ENCODE data around the gene TTC31.

Gene TTC31

DNA sequence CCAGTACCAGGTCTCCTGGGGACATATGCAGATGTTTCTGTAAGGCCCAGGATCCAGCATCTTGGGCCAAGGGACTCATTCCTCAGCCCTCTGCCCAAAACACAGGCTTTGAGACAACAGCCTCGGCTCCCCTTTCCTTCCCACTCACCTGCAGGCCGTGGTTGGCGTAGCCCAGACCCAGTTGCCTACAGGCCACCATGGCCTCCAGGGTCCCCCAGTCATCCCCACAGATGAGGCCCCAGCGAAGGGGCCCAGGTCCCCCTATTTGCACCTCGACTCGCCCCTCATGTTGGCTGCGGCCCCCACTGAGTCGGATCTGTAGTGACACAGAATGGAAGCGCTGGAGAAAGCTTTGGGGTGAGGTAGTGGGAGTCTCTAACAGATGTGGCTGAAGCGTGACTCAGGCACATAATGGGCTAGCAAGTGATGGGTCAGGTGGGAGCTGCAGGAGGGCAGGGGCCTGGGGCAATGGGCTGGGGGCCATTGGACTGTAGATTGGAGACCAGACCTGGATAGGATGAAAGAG lies 52.6 kb downstream of the TTC31 start:
- Histone ChIP-seq H3K4me3 (ENCODE audit: low read depth in 1 of 5, low read length in 5 of 5) (no peak overlapping the region), H3K27ac (ENCODE audit: low read depth, low read length) (no peak overlapping the region), H3K9me3 (ENCODE audit: control insufficient read depth in 5 of 5, low read length in 5 of 5) (no peaks in the 10 kb centered on the region), H3K9ac (ENCODE audit: low read length in 5 of 5) (no peak overlapping the region), H3K4me1 (ENCODE audit: control insufficient read depth in 5 of 5, insufficient read depth in 5 of 5, low read length in 5 of 5) (peaks cover 0 to 19% (median 13%) of the 10 kb centered on the region in 5 donors), H3K36me3 (ENCODE audit: control insufficient read depth in 5 of 5, insufficient read depth in 5 of 5, low read length in 5 of 5) (peaks cover 0 to 30% (median 16%) of the 10 kb centered on the region in 5 donors), H3K27me3 (ENCODE audit: control insufficient read depth in 5 of 5, insufficient read depth in 4 of 5, low read length in 5 of 5) (no peaks in the 10 kb centered on the region)

DNA sequence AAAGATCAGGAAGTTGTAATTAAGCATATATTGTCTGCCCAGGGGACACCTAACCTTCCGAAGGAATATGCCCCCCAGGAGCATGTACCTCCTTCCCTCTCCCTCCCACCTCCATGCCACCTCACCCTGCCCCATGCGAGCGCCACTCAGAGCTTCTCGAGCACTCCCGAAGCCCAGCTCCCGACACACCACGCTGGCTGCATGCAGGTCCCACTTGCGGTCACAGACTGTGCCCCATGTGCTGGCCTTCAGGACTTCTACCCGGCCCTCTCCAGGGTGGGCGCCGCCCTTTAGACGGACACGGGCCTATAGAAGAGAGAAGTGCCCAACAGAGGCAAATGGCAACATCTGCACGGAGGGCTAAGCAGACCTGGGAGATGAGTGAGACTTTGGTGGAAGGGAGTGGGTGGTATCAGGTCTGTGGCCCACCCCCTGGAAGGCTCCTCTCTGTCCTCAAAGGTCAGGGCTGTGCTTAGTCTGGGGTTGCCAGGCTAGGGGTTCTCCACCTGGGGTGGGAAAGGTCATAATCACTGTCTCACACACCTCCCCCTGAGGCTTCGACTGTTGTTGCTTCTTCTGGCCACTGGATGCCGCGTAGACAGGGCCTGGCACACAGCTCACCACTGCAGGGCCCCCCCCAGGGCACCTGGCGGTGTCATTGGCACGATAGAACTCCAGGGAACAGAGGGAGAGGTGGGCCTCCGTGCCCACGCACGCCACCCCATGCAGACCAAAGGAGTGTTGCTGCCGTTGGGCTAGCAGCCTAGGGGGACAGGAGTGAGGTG lies 53.5 kb downstream of the TTC31 start:
- Histone ChIP-seq H3K9ac (ENCODE audit: low read length in 5 of 5) (no peak overlapping the region), H3K9me3 (ENCODE audit: control insufficient read depth in 5 of 5, low read length in 5 of 5) (no peaks in the 10 kb centered on the region), H3K36me3 (ENCODE audit: control insufficient read depth in 5 of 5, insufficient read depth in 5 of 5, low read length in 5 of 5) (peaks cover 0 to 28% (median 16%) of the 10 kb centered on the region in 5 donors), H3K27ac (ENCODE audit: low read depth, low read length) (no peak overlapping the region), H3K4me1 (ENCODE audit: control insufficient read depth in 5 of 5, insufficient read depth in 5 of 5, low read length in 5 of 5) (peaks cover 0 to 10% (median 4%) of the 10 kb centered on the region in 5 donors), H3K4me3 (ENCODE audit: low read depth in 1 of 5, low read length in 5 of 5) (no peak overlapping the region), H3K27me3 (ENCODE audit: control insufficient read depth in 5 of 5, insufficient read depth in 4 of 5, low read length in 5 of 5) (no peaks in the 10 kb centered on the region)

DNA sequence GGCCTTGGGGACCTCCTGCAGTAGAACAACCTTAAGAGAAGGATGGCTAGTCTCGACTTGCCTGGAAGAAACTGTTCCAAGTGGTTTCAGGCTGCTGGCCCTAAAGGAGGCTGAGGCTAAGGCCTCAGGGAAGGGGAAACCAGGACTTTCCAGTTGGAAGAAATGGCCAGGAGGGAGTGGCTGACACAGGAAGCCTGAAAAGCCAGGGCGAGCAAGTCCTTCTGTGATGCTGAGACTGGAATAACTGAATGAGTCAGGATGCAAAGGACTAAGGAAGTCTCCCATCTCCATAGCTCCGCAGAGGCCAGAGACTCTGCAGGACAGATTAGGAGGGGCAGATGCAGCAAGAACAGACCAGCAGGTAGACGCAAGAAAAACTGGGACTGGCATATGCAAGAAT lies 54.3 kb downstream of the TTC31 start:
- Histone ChIP-seq H3K36me3 (ENCODE audit: control insufficient read depth in 5 of 5, insufficient read depth in 5 of 5, low read length in 5 of 5) (peaks cover 0 to 24% (median 16%) of the 10 kb centered on the region in 5 donors), H3K9me3 (ENCODE audit: control insufficient read depth in 5 of 5, low read length in 5 of 5) (no peaks in the 10 kb centered on the region), H3K4me3 (ENCODE audit: low read depth in 1 of 5, low read length in 5 of 5) (no peak overlapping the region), H3K27me3 (ENCODE audit: control insufficient read depth in 5 of 5, insufficient read depth in 4 of 5, low read length in 5 of 5) (no peaks in the 10 kb centered on the region), H3K9ac (ENCODE audit: low read length in 5 of 5) (no peak overlapping the region), H3K4me1 (ENCODE audit: control insufficient read depth in 5 of 5, insufficient read depth in 5 of 5, low read length in 5 of 5) (peaks cover 0 to 4% (median 0%) of the 10 kb centered on the region in 5 donors), H3K27ac (ENCODE audit: low read depth, low read length) (no peak overlapping the region)

DNA sequence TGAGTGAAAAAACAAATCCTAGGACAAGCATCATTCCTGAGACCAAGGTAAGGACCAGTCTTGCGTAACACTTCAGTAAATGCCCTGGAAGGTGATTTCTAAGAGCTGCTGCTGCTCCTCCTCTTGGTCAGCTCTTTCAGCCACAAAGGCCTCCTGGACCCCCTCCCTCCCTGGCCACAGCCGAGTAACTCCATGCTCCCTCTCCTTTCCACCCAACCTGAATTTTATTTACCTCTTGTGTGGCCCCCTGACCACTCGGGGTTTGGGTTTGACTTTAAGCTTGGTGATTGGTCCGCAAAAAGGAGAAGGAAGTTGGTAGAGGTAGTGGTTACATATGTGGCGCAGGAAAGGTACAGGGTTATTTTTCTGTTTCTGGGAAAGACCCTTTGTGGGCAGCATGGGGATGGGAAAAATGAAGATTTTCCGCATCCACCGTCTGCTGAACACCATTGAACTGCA lies 56.0 kb downstream of the TTC31 start:
- Histone ChIP-seq H3K4me3 (ENCODE audit: low read depth in 1 of 5, low read length in 5 of 5) (no peak overlapping the region), H3K27me3 (ENCODE audit: control insufficient read depth in 5 of 5, insufficient read depth in 4 of 5, low read length in 5 of 5) (no peaks in the 10 kb centered on the region), H3K36me3 (ENCODE audit: control insufficient read depth in 5 of 5, insufficient read depth in 5 of 5, low read length in 5 of 5) (peaks cover 0 to 7% (median 0%) of the 10 kb centered on the region in 5 donors), H3K9me3 (ENCODE audit: control insufficient read depth in 5 of 5, low read length in 5 of 5) (no peaks in the 10 kb centered on the region), H3K9ac (ENCODE audit: low read length in 5 of 5) (no peak overlapping the region), H3K4me1 (ENCODE audit: control insufficient read depth in 5 of 5, insufficient read depth in 5 of 5, low read length in 5 of 5) (no peaks in the 10 kb centered on the region), H3K27ac (ENCODE audit: low read depth, low read length) (no peak overlapping the region)

DNA sequence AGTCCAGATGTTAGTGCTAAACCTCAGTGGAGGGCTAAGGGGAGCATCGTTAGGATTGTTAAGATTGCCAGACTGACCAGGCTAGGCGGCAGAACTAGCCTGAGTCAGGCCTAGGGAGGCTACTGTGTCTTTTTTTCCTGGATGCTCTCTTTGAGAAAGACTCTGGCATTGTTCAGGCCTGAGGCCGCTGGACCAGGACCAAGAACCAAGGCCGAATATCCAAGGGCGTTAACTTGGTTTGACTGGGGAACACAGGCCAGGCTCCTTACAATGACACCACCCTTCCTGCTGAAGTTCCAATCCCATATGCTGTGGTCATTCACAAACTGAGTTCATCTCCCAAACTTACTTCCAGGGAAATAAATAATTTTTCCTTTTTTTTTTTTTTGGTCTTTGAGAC lies 57.4 kb downstream of the TTC31 start:
- H3K27me3 ChIP-seq (ENCODE audit: control insufficient read depth in 5 of 5, insufficient read depth in 4 of 5, low read length in 5 of 5), result no peaks in the 10 kb centered on the region
- no peaks in the 10 kb centered on the region for H3K9me3 ChIP-seq (ENCODE audit: control insufficient read depth in 5 of 5, low read length in 5 of 5)
- H3K9ac ChIP-seq (ENCODE audit: low read length in 5 of 5), result no peak overlapping the region
- no peak overlapping the region for H3K4me3 ChIP-seq (ENCODE audit: low read depth in 1 of 5, low read length in 5 of 5)
- no peaks in the 10 kb centered on the region for H3K4me1 ChIP-seq (ENCODE audit: control insufficient read depth in 5 of 5, insufficient read depth in 5 of 5, low read length in 5 of 5)
- H3K27ac ChIP-seq (ENCODE audit: low read depth, low read length), result no peak overlapping the region
- H3K36me3 ChIP-seq (ENCODE audit: control insufficient read depth in 5 of 5, insufficient read depth in 5 of 5, low read length in 5 of 5), result no peaks in the 10 kb centered on the region

DNA sequence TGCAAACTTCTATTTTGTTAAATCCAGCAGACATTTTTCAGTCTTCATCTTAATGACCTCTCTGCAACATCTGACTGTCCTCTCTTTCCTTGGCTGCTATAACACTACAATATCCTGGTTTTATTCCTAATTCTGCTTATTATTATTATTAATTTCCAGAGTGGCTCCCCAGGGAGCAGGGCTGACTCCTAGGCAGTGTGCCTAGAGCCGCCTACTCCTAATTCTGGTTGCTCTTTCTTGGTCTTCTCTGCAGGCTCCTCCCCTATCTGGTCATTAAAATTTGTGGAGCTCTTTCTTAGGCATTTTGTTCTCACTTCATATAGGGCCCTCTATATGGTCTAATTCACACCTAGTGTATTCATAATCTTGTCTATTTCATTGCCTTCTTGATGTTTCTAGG lies 60.1 kb downstream of the TTC31 start:
- Histone ChIP-seq H3K4me1 (ENCODE audit: control insufficient read depth in 5 of 5, insufficient read depth in 5 of 5, low read length in 5 of 5) (peaks cover 0 to under 1% (median 0%) of the 10 kb centered on the region in 5 donors), H3K27ac (ENCODE audit: low read depth, low read length) (no peak overlapping the region), H3K9ac (ENCODE audit: low read length in 5 of 5) (no peak overlapping the region), H3K36me3 (ENCODE audit: control insufficient read depth in 5 of 5, insufficient read depth in 5 of 5, low read length in 5 of 5) (no peaks in the 10 kb centered on the region), H3K4me3 (ENCODE audit: low read depth in 1 of 5, low read length in 5 of 5) (no peak overlapping the region), H3K9me3 (ENCODE audit: control insufficient read depth in 5 of 5, low read length in 5 of 5) (no peaks in the 10 kb centered on the region), H3K27me3 (ENCODE audit: control insufficient read depth in 5 of 5, insufficient read depth in 4 of 5, low read length in 5 of 5) (no peaks in the 10 kb centered on the region)
